GM12878 (cell line): ENCODE results near the gene TIA1. TPM values are rescaled to one million over a fixed set of nuclear protein-coding genes. Genes with fewer than 3 reads are reported as not detected.

Source experiments
- ATAC-seq: fragments of 200-7000 bp; cut with Tn5 transposase; 3 replicates; pipeline ENCODE4 v1.9.1; 2020; ENCODE audit warnings: mild to moderate bottlenecking, moderate library complexity
- BruUV-seq: library from RNA; stranded (reverse); fragments of 400-500 nt; replicated peaks from 2 replicates; lab custom pipeline; 2021; lab: Mats Ljungman, UMichigan
- CTCF ChIA-PET: fragments of 300-600 bp; sonication (Branson Sonifier 250); formaldehyde crosslinking; extraction: SDS; loops from one replicate; lab custom pipeline; 2021; ENCODE audit warnings: inconsistent platforms; lab: Yijun Ruan, JAX
- POLR2A ChIA-PET: fragments of 350-600 bp; formaldehyde crosslinking; extraction: SDS; loops from one replicate; lab custom pipeline; 2021; ENCODE audit warnings: inconsistent platforms; lab: Charles Lee
- RAD21 ChIA-PET: fragments of 300-600 bp; sonication (Branson Sonifier 250); formaldehyde crosslinking; loops from one replicate; lab custom pipeline; 2023; ENCODE audit warnings: antibody characterized with exemption; ENCODE audit not compliant: unreplicated experiment; lab: Charles Lee
- SMC1A ChIA-PET: fragments of 300-600 bp; sonication (Branson Sonifier 250); formaldehyde crosslinking; loops from one replicate; lab custom pipeline; 2023; ENCODE audit not compliant: unreplicated experiment, uncharacterized antibody; lab: Charles Lee
- DNase-seq: peaks from one replicate; pipeline ENCODE4 v3.0.0-alpha.2; 2011; ENCODE audit warnings: low read depth, low spot score
- FAIRE-seq: peaks from 3 replicates; lab custom pipeline; 2011; peaks lifted over from hg19 to GRCh38; lab: Jason Lieb, UNC
- H2AFZ ChIP-seq: 2 replicates; pipeline ENCODE4 v1.6.0; 2011; ENCODE audit warnings: low read depth, low read length, control low read depth; ENCODE audit not compliant: control insufficient read depth
- H3K27ac ChIP-seq: 2 replicates; pipeline ENCODE4 v1.5.1; 2011; ENCODE audit warnings: control low read depth; ENCODE audit not compliant: control insufficient read depth, insufficient read depth
- H3K27me3 ChIP-seq, 2 experiments: replicated peaks in 1 of 2; 2 replicates each; pipeline versions ENCODE4 v1.6.0 to v1.6.1; 2011; ENCODE audit warnings: low read length in 1 of 2; ENCODE audit not compliant: control insufficient read depth in 2 of 2, insufficient read depth in 2 of 2
- H3K36me3 ChIP-seq, 2 experiments: 2 replicates each; pipeline ENCODE4 v1.5.1; 2011; ENCODE audit warnings: low read length in 1 of 2; ENCODE audit not compliant: control insufficient read depth in 2 of 2, insufficient read depth in 2 of 2
- H3K4me1 ChIP-seq: 2 replicates; pipeline ENCODE4 v1.6.1; 2011; ENCODE audit warnings: mild to moderate bottlenecking, low read length, moderate library complexity, mixed read lengths; ENCODE audit not compliant: control insufficient read depth, insufficient read depth
- H3K4me2 ChIP-seq: 2 replicates; pipeline ENCODE4 v1.6.0; 2011; ENCODE audit warnings: control low read depth; ENCODE audit not compliant: control insufficient read depth, insufficient read depth
- H3K4me3 ChIP-seq: fragments of 200-600 bp; sonication (generic); 2 replicates; pipeline ENCODE4 v1.5.1; 2016
- H3K79me2 ChIP-seq: 2 replicates; pipeline ENCODE4 v1.6.0; 2011; ENCODE audit warnings: low read length; ENCODE audit not compliant: control insufficient read depth, insufficient read depth
- H3K9ac ChIP-seq: 2 replicates; pipeline ENCODE4 v1.8.0; 2011; ENCODE audit warnings: low read length, control low read depth, mixed read lengths; ENCODE audit not compliant: control insufficient read depth, insufficient read depth
- H3K9me3 ChIP-seq: replicated peaks from 3 replicates; pipeline ENCODE4 v1.5.1; 2011; ENCODE audit warnings: mild to moderate bottlenecking, low read length; ENCODE audit not compliant: control insufficient read depth, insufficient read depth
- H4K20me1 ChIP-seq: 2 replicates; pipeline ENCODE4 v1.6.0; 2011; ENCODE audit not compliant: control insufficient read depth, insufficient read depth
- ATF2 ChIP-seq: IDR thresholded peaks from 2 replicates; pipeline ENCODE4 v1.6.1; 2012; ENCODE audit warnings: low read length, inconsistent platforms
- DPF2 ChIP-seq: fragments of 450-650 bp; IDR thresholded peaks from 2 replicates; pipeline ENCODE4 v1.6.1; 2017; ENCODE audit warnings: mild to moderate bottlenecking
- E2F4 ChIP-seq: IDR thresholded peaks from 2 replicates; pipeline ENCODE4 v1.6.1; 2012; ENCODE audit warnings: low read depth, low read length, improper control_type of control experiment
- HDAC2 ChIP-seq: fragments of 200-600 bp; sonication (generic); IDR thresholded peaks from 2 replicates; pipeline ENCODE4 v1.6.1; 2017
- KAT2A ChIP-seq: conservative IDR thresholded peaks from 2 replicates; pipeline ENCODE4 v1.6.1; 2011; ENCODE audit warnings: low read depth, low read length; ENCODE audit not compliant: control insufficient read depth
- PKNOX1 ChIP-seq: fragments of 450-650 bp; IDR thresholded peaks from 2 replicates; pipeline ENCODE4 v1.6.1; 2016; ENCODE audit warnings: mild to moderate bottlenecking
- PRDM15 ChIP-seq: fragments of 450-650 bp; formaldehyde crosslinking; IDR thresholded peaks from 2 replicates; pipeline ENCODE4 v1.4.0; 2020; ENCODE audit warnings: mild to moderate bottlenecking, moderate library complexity
- RAD21 ChIP-seq: IDR thresholded peaks from 2 replicates; pipeline ENCODE4 v1.6.1; 2011; ENCODE audit warnings: mild to moderate bottlenecking, low read depth, low read length, moderate library complexity; ENCODE audit not compliant: insufficient read depth
- SKIL ChIP-seq: fragments of 450-650 bp; IDR thresholded peaks from 2 replicates; pipeline ENCODE4 v1.6.1; 2017; ENCODE audit warnings: mild to moderate bottlenecking, low read depth, inconsistent platforms; ENCODE audit not compliant: poor library complexity, severe bottlenecking
- SRF ChIP-seq, 2 experiments: IDR thresholded peaks; 2 replicates each; pipeline ENCODE4 v1.6.1; 2011; ENCODE audit warnings: low read depth in 2 of 2, low read length in 2 of 2, mild to moderate bottlenecking in 1 of 2, moderate library complexity in 1 of 2
- SUZ12 ChIP-seq: fragments of 200-600 bp; sonication (generic); IDR thresholded peaks from one replicate; pipeline ENCODE4 v1.6.1; 2018; ENCODE audit warnings: antibody characterized with exemption, mild to moderate bottlenecking; ENCODE audit not compliant: unreplicated experiment
- ZBED1 ChIP-seq: IDR thresholded peaks from 2 replicates; pipeline ENCODE4 v1.6.1; 2016; ENCODE audit warnings: borderline replicate concordance
- WGBS: methylation state at CpG from one replicate; pipeline ENCODE4 v1.1.6; 2016; ENCODE audit warnings: low lambda C conversion rate; ENCODE audit not compliant: insufficient replicate concordance, insufficient coverage; ENCODE audit errors: missing lambda C conversion rate; 5-methylcytosine and 5-hydroxymethylcytosine counted together
- in situ Hi-C: fragments of 300-500 bp; cut with MboI; formaldehyde crosslinking; loops from 9 replicates; pipeline ENCODE4 v1.14.3; 2018; ENCODE audit warnings: mixed read lengths
- intact Hi-C: fragments of 100-400 bp; cut with micrococcal nuclease; formaldehyde crosslinking; loops from one replicate; pipeline ENCODE4 v1.14.2; 2022; ENCODE audit not compliant: unreplicated experiment
- polyA plus RNA-seq, 11 experiments: library from polyadenylated mRNA; depleted of rRNA in 4 of 11; unstranded in 6 of 11; stranded (reverse) in 5 of 11; fragments of >200 nt; fragmentation: Nextera tagmentation in 4 of 11; fragmentation: Illumina TruSeq in 1 of 11; extraction: Ambion mirVana in 4 of 11; extraction: Trizol in 1 of 11; gene quantifications; 1 replicate in 1 of 11; 2 replicates in 10 of 11; pipeline versions ENCODE4 v1.2.1 to v1.2.3, GENCODE V29; 2011 to 2016; ENCODE audit warnings: inconsistent platforms in 2 of 11, missing spikeins in 2 of 11, low read depth in 1 of 11
- total RNA-seq, 4 experiments: library from RNA; depleted of rRNA in 3 of 4; stranded (reverse); fragments of >200 nt in 3 of 4; fragmentation: Illumina TruSeq in 1 of 4; extraction: Trizol in 1 of 4; gene quantifications; 2 replicates each; pipeline versions ENCODE4 v1.2.1 to v1.2.3, GENCODE V29; 2013 to 2021

The TIA1 gene
- total and polyA plus RNA-seq, 10 of the 15 experiments (the other 5 are each of a cell fraction or from before 2014, with no cell fraction given), result 21.5 to 155 (median 67.0) TPM

GRCh38 chr2:70211595-70211994 is 36.8 kb downstream of the TIA1 start:
- Histone ChIP-seq H4K20me1 (no peaks in the 10 kb centered on the region), H3K4me1 (no peaks in the 10 kb centered on the region), H3K4me3 (no peak overlapping the region), H3K9me3 (no peaks in the 10 kb centered on the region), H3K79me2 (no peaks in the 10 kb centered on the region), H3K27me3 (no peaks in the 10 kb centered on the region), H3K9ac (no peak overlapping the region), H2AFZ (no peak overlapping the region), H3K36me3 (peaks cover 0 to 8% of the 10 kb centered on the region in 2 experiments; a peak in 3 of 4 replicates), H3K4me2 (no peak overlapping the region), H3K27ac (no peak overlapping the region)
- no peak for FAIRE-seq
- ChIA-PET CTCF (interaction anchor here (1.3 kb wide), 1 partner anchor 93 kb away, joined by 3 read pairs; no protein-coding TSS in a partner anchor), SMC1A (interaction anchor here (1.1 to 1.2 kb wide), 2 partner anchors 20 to 298 kb away, joined by 3 to 5 read pairs; no protein-coding TSS in a partner anchor), POLR2A (no interaction called here), RAD21 (no interaction called here)
- no peak for ATAC-seq
- 95% methylated on average over 2 of the region's 2 CpGs for WGBS
- no TSS peak for BruUV-seq
- in situ Hi-C loops (no loop called here), intact Hi-C loops (no loop called here)
- no peak for DNase-seq
- TF ChIP-seq RAD21 (no peak), KAT2A (no peak), SUZ12 (no peak), SKIL (no peak), E2F4 (no peak), PRDM15 (CRISPR knock-in tag) (no peak), SRF (IDR thresholded peaks at IDR 0.05; ENCODE audit: low read depth in 2 of 2, low read length in 2 of 2) (no peak), ZBED1 (no peak), HDAC2 (no peak), PKNOX1 (no peak), ATF2 (no peak), DPF2 (no peak)
